Measurements from ENCODE around the gene ABCC1.
A peak's percentile ranks its signal among the peaks of the same experiment; 100 is the strongest.

The ABCC1 gene

DNA sequence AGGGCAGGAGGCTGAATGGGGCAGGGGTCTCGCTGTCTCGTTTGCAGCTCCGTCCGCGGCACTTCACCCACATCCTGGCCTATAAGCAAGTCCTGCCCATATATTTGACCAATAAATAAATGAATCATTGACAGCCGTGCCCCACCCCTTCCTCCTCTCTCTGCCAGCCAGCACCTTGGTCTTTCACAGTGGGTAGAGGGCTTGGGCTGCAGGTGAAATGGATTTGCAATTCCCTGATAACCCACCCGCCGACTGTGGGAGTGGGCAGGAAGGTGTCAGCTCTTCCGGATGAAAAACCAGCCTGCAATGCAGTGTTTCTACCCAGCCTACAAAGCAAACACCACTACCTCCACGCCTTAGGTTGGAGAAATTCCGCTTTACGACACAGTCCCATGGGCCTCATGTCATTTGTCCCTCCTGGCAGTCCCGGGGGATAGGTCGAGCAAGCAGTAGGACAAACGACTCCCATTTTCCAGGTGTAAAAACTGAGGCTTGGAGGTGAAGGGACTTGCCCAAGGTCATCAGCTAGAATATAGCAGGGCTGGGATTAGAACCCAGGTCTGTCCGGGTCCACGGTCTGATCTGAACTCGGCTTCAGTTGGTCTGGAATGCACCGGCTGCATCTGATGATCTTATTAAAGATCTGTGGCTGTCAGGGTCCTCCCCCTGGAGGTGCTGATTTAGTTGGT lies 79.0 kb downstream of the ABCC1 start:
- H3K4me3 ChIP-seq, result no peak overlapping the region; a peak in 1 of 20 replicates
- no peaks in the 10 kb centered on the region for H3K27me3 ChIP-seq
- no peaks in the 10 kb centered on the region for H3K9me3 ChIP-seq (replicated peaks in 1 of 11)
- peaks cover 0 to 51% (median 0%) of the 10 kb centered on the region in 11 experiments; a peak in 7 of 22 replicates for H4K20me1 ChIP-seq
- peak overlapping the region in 8 of 11 experiments; percentile 34 to 63 (median 49); a peak in 15 of 22 replicates for H3K27ac ChIP-seq
- H3K4me1 ChIP-seq, result peaks cover 33 to 63% (median 53%) of the 10 kb centered on the region in 10 experiments
- peak overlapping the region; percentile 2 to 85 (median 73); a peak in 21 of 22 replicates for H3K4me2 ChIP-seq
- no peak for TF ChIP-seq Cebpa-rat (IDR thresholded peaks at IDR 0.05)
- H3K9ac ChIP-seq, result peak overlapping the region in 6 of 11 experiments; percentile 6 to 56 (median 41); a peak in 8 of 22 replicates
- peaks cover 39 to 78% (median 59%) of the 10 kb centered on the region in 11 experiments for H3K36me3 ChIP-seq

DNA sequence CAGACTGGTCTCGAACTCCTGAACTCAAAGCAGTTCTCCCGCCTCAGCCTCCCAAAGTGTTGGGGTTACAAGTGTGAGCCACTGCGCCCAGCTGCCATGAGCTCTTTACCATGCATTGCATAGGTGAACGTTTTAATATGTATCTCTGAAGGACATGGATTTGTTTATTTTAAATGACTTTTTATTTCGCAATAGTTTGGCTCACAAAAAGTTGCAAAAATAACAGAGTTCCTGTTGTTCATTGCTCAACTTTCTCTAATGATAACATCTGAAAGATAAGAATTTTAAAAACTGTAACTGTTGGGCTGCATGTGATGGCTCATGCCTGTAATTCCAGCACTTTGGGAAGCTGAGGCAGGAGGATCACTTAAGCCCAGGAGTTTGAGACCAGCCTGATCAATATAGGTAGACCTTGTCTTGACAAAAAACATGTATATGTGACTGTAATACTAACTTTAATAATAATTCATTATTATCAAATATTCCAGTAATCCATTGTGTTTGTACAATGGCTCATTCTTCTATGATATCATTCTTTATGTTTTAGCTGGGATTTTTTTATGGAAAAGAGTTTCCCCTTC lies 80.1 kb downstream of the ABCC1 start:
- no peaks in the 10 kb centered on the region for H3K27me3 ChIP-seq
- peak in 10 of 11 experiments; percentile 39 to 95 (median 82); a peak in 18 of 22 replicates for TF ChIP-seq Cebpa-rat (IDR thresholded peaks at IDR 0.05)
- H3K9me3 ChIP-seq (replicated peaks in 1 of 11), result no peaks in the 10 kb centered on the region
- H3K4me1 ChIP-seq, result peaks cover 37 to 71% (median 59%) of the 10 kb centered on the region in 10 experiments
- no peak overlapping the region for H3K4me3 ChIP-seq
- peak overlapping the region in 8 of 11 experiments; percentile 3 to 63 (median 28); a peak in 5 of 22 replicates for H3K27ac ChIP-seq
- peaks cover 34 to 74% (median 58%) of the 10 kb centered on the region in 11 experiments for H3K36me3 ChIP-seq
- H3K4me2 ChIP-seq, result peak overlapping the region in 9 of 11 experiments; percentile 12 to 78 (median 54); a peak in 15 of 22 replicates
- H4K20me1 ChIP-seq, result peaks cover 0 to 51% (median 0%) of the 10 kb centered on the region in 11 experiments; a peak in 7 of 22 replicates
- no peak overlapping the region for H3K9ac ChIP-seq

DNA sequence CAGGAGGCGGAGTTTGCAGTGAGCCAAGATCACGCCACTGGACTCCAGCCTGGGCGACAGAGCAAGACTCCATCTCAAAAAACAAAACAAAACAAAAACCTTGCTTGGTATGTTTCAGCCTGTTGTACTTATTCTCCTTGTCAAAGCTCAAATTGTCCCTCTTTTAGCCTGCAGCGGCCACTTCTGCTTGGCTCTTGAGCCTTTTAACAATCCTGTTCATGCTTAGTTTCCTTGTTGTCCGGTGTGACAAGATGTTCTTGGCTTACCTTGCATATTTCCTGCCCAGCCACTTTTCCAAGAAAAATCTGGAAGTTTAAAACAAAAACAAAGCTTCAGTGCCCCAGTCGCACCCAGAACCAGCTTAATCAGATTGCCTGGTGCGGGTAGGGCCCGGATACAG lies 81.0 kb downstream of the ABCC1 start:
- peaks cover 37 to 64% (median 56%) of the 10 kb centered on the region in 10 experiments for H3K4me1 ChIP-seq
- H3K9me3 ChIP-seq (replicated peaks in 1 of 11), result no peaks in the 10 kb centered on the region
- peaks cover 0 to 44% (median 0%) of the 10 kb centered on the region in 11 experiments; a peak in 7 of 22 replicates for H4K20me1 ChIP-seq
- no peak overlapping the region for H3K9ac ChIP-seq
- no peak overlapping the region for H3K4me3 ChIP-seq
- no peak for TF ChIP-seq Cebpa-rat (IDR thresholded peaks at IDR 0.05)
- H3K27ac ChIP-seq, result peak overlapping the region in 1 of 11 experiments; percentile 20; a peak in 1 of 22 replicates
- H3K27me3 ChIP-seq, result no peaks in the 10 kb centered on the region
- H3K4me2 ChIP-seq, result no peak overlapping the region
- peaks cover 39 to 74% (median 59%) of the 10 kb centered on the region in 11 experiments for H3K36me3 ChIP-seq

DNA sequence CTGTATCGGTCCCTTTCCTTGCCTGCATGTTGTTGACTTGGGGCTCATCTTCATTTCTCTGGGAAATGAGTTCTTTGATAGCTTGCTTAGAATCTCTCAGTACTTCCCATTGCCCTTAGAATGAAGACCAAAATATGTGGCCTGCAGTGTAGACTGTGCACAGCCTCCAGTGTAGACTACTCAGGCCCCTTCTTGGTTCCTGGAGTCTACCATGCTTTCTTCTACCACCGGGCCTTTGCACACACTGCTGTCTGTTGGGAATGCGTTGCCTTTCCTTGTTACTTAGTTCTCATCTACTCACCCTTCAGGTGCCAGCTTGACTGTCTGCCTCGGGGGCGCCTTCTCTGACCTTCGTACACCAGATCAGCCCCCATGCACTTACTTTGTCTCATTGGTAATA lies 82.0 kb downstream of the ABCC1 start:
- no peaks in the 10 kb centered on the region for H3K27me3 ChIP-seq
- peaks cover 37 to 58% (median 52%) of the 10 kb centered on the region in 10 experiments for H3K4me1 ChIP-seq
- H3K9me3 ChIP-seq (replicated peaks in 1 of 11), result no peaks in the 10 kb centered on the region
- H3K9ac ChIP-seq, result no peak overlapping the region
- H3K27ac ChIP-seq, result no peak overlapping the region
- no peak overlapping the region for H3K4me2 ChIP-seq
- TF ChIP-seq Cebpa-rat (IDR thresholded peaks at IDR 0.05), result no peak
- peaks cover 0 to 42% (median 0%) of the 10 kb centered on the region in 11 experiments; a peak in 5 of 22 replicates for H4K20me1 ChIP-seq
- no peak overlapping the region for H3K4me3 ChIP-seq
- H3K36me3 ChIP-seq, result peaks cover 48 to 81% (median 67%) of the 10 kb centered on the region in 11 experiments

DNA sequence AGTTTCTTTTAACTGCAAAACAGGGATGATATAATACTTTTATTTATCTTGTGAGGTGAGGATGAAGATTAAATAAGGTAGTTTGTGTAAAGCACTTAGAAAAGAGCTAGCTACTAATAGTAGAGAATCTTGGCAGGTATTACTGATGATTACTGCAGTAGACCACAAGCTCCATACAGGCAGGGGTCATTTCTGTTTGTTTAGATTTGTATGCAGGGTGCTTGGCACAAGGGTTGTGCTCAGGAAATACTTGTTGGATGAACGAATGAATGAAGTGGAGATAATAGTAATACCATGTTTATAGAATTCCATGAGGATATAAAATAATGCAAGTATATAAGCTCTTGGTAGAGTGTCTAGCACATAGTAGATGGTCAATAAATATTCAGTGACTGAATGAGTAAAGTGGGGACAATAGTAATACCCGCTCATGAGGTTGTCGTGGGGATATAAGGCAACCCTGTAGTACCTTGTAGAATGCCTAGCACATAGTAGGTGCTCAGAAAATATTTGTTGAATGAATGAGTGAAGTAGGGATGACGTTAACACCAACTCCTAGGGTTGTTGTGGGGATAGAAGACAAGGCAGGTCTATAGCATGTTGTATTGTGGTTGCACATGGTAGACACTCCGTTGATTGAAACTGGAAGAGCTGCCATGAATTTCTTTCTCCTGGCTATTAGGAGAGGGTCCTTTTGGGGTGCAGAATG lies 83.0 kb downstream of the ABCC1 start:
- Histone ChIP-seq H3K27me3 (no peaks in the 10 kb centered on the region), H3K27ac (peak overlapping the region in 4 of 11 experiments; percentile 31 to 39 (median 36); a peak in 3 of 22 replicates), H3K4me3 (no peak overlapping the region), H3K9ac (no peak overlapping the region), H4K20me1 (peaks cover 0 to 32% (median 0%) of the 10 kb centered on the region in 11 experiments; a peak in 3 of 22 replicates), H3K36me3 (peaks cover 58 to 90% (median 77%) of the 10 kb centered on the region in 11 experiments), H3K9me3 (replicated peaks in 1 of 11) (no peaks in the 10 kb centered on the region), H3K4me2 (peak overlapping the region; percentile 25 to 77 (median 69)), H3K4me1 (peaks cover 32 to 49% (median 42%) of the 10 kb centered on the region in 10 experiments)
- no peak for TF ChIP-seq Cebpa-rat (IDR thresholded peaks at IDR 0.05)

DNA sequence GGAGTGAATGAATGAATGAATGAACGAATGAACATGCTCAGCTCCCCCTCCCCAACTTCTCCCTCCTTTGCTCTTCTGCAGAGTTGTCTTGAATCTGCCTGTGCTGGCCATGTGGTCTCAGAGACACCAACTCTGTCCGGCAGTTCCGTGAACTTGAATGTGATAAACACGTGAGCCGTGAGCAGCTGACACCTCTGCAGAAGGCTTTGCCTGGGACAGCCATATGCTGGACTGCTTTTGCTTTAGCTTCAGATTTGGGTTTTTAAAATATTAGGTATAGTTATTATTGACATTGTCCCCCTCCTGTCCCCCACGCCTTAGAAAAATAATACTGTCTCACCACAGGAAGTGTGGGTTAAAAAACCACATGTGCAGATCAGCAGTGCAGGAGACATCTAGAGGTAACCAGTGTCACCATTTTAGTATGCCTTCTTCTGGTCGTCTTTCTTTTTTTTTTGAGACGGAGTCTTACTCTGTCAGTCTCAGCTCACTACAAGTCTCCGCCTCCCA lies 83.8 kb downstream of the ABCC1 start:
- Histone ChIP-seq H3K36me3 (peaks cover 64 to 95% (median 82%) of the 10 kb centered on the region in 11 experiments), H3K4me1 (peaks cover 24 to 43% (median 34%) of the 10 kb centered on the region in 10 experiments), H3K9me3 (replicated peaks in 1 of 11) (no peaks in the 10 kb centered on the region), H3K9ac (peak overlapping the region in 2 of 11 experiments; percentile 6 to 23; a peak in 2 of 22 replicates), H4K20me1 (peaks cover 0 to 23% (median 0%) of the 10 kb centered on the region in 11 experiments; a peak in 3 of 22 replicates), H3K4me3 (no peak overlapping the region), H3K27ac (peak overlapping the region in 6 of 11 experiments; percentile 4 to 39 (median 36); a peak in 9 of 22 replicates), H3K27me3 (no peaks in the 10 kb centered on the region), H3K4me2 (peak overlapping the region; percentile 25 to 77 (median 69))
- no peak for TF ChIP-seq Cebpa-rat (IDR thresholded peaks at IDR 0.05)

DNA sequence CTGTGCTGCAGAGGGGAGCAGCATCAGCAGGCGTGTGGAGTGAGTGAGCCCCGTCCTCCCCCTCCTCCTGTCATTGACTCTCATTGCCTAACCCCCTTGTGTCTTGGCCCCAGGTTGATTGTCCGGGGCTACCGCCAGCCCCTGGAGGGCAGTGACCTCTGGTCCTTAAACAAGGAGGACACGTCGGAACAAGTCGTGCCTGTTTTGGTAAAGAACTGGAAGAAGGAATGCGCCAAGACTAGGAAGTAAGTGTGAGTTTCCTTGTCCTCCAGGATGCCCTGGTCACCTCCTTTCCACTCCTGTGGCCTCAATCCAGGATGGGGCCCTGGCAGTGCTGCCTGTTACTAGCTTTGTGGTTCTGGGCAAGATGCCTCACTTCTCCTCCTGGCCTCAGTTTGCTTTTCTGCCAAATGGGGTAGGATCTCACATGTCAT lies 87.0 kb downstream of the ABCC1 start:
- H3K4me1 ChIP-seq, result peaks cover 17 to 31% (median 27%) of the 10 kb centered on the region in 10 experiments
- no peak overlapping the region for H3K9ac ChIP-seq
- no peak overlapping the region for H3K4me2 ChIP-seq
- no peaks in the 10 kb centered on the region for H3K27me3 ChIP-seq
- H3K4me3 ChIP-seq, result no peak overlapping the region
- peaks cover 0 to 32% (median 3%) of the 10 kb centered on the region in 11 experiments; a peak in 7 of 22 replicates for H4K20me1 ChIP-seq
- H3K27ac ChIP-seq, result no peak overlapping the region
- peaks cover 70 to 96% (median 87%) of the 10 kb centered on the region in 11 experiments for H3K36me3 ChIP-seq
- TF ChIP-seq Cebpa-rat (IDR thresholded peaks at IDR 0.05), result no peak
- H3K9me3 ChIP-seq (replicated peaks in 1 of 11), result no peaks in the 10 kb centered on the region

DNA sequence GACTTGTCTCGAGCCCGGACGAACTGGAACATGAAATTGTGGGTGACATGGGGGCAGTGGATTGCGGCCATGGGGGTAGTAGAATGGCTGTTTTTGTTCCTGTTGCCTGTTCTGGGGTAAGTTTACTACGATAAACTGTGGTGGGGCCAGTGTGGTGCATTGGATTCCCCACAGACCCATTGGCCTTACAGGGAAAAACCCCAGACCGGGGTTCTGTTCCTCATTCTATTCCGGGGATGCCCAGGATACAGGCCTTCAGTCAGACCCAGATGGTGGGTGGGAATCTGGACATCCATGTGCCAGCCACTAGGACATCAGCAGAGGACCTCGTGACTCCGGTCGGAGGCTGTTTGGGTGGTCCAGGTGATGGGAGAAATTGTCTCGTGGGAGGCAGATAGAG lies 88.1 kb downstream of the ABCC1 start:
- no peak for TF ChIP-seq Cebpa-rat (IDR thresholded peaks at IDR 0.05)
- no peak overlapping the region for H3K9ac ChIP-seq
- H3K27ac ChIP-seq, result no peak overlapping the region
- H3K36me3 ChIP-seq, result peaks cover 78 to 96% (median 89%) of the 10 kb centered on the region in 11 experiments
- no peaks in the 10 kb centered on the region for H3K9me3 ChIP-seq (replicated peaks in 1 of 11)
- peaks cover 0 to 36% (median 3%) of the 10 kb centered on the region in 11 experiments; a peak in 8 of 22 replicates for H4K20me1 ChIP-seq
- H3K27me3 ChIP-seq, result no peaks in the 10 kb centered on the region
- H3K4me3 ChIP-seq, result no peak overlapping the region
- H3K4me2 ChIP-seq, result no peak overlapping the region
- H3K4me1 ChIP-seq, result peaks cover 17 to 30% (median 24%) of the 10 kb centered on the region in 10 experiments

Measured in BLaER1 treated with 17β-estradiol and CSF1 and Interleukin-3, amounts not matched to agents 10 nM and 100 nM (cell line).